Pons (tissue), 1 donor: ENCODE measurements around the gene RNF220.

Source experiments
- DNase-seq: peaks from one replicate; pipeline ENCODE4 v3.0.0-alpha.2; 2016; ENCODE audit warnings: low spot score

The RNF220 gene

DNA sequence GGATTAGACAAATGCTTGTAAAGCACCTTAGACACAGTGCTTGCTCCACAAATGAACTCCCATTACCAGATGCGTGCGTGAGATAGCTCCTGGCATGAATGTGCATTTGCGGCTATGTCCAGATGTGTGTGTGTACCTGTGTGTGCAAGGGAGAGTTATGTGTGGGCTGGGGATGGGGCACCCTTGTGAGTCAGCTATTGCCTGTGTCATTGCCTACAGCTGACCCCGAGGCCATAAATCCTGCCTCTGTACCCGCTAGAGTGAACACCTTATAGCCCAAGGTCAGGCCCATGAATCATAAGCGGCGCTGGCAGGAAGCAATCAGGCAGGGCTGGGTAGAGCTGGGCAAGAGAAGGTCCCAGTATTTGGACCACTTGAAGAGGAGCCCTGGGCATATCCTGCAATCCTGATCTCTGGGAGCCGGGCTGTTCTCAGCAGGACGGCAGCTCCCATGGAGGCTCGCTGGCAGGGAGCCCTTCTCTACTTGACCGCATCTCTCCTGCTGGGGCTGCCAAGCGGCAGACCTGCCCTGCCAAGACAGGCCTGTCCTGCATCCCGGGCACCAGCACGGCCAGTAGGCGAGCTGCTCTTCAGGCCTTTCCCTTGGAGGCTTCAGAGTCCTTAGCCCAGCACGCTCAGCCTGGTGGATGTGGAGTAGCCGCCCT, 182.9 kb downstream of the RNF220 start:
- peak; percentile 71 for DNase-seq

DNA sequence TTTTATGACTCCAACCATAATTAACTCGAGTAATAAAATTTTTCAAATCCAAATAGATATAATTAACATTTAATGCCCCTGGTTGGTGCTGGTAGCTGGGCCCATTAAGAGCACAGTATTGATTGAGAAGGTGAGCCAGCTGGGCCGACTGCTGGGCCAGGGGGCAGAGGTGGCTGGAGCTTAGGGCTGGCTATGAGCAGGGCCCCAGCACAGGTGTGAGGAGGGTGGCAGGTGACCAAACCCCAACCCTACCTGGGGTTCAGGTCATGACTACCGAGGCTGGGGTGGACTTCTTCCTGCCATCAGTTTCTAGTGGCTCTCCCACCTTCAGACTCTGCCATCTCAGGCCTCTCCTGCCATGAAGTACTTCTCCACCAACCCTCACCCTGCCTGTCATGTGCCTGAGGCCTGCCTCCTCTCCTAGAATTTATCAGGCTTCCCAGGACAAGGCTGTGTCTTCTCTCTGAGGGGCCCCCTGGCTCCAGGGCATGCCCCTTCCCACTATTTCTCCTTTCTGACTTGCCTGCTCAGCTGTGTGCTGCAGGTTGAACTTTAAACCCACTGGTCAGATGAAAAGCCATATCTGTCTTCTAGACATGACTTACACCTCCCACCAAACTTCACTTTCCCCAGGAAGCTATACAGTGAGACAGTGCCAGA, 183.6 kb downstream of the RNF220 start:
- no peak for DNase-seq

DNA sequence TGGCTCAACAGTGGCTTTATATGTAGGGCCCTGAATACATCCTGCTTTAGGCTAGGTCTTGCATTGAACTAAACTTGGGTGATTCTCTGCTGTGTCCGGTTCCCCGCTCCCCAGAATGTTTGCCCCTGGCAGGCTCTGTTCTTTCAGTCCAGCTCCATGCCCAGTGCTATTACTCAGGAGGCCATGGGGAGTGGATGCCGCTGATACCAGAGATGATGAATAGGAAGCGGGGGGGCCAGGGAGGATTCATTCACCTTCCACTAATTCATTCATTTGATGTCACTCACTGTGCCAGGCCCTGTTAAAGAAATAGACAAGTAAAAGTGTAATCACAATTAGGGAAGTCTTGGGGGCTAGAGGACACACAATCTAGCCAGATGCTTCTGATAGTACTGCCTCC, 185.4 kb downstream of the RNF220 start:
- no peak for DNase-seq

DNA sequence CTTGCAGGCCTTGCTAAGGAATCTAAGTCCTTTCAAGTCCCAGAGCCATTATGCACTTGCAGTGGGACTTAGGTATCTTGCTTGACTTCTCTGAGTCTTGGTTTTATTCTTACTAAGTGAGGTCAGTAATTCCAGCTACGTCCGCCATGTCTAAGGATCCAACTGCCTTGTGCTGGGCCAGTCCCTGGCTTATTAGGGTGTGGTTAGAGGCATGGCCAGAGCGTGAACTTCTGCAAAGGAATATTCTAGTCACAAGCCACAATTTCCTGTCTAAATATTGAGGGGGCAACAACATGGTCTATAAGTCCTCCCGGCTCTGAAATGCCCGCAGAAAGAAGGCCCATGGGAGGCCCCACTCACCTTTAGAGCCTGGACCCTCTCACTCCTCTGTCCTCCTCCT, 186.3 kb downstream of the RNF220 start:
- no peak for DNase-seq

- DNase-seq: peak; percentile 98
Measured at GRCh38 chr1:44592208-44593145, 187.4 kb downstream of the RNF220 start.

DNA sequence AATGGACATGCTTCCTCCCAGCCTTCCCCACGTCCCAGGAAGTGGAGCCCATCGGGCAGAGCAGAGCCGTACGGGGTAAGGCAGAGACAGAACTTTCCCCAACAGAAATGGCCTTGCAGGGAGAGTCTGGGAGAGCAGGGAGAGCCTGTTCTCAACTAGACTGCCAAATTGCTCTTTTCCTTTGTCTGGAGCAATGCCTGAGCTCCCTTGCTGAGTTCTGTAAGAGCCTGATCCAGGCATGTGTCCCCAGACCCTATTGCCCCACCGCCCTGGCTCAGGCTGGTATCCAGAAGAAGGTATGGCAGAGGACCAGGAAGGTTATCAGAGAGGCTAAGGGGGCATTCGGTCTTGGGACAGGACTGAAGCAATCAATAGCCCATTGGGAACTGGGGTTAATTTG, 189.3 kb downstream of the RNF220 start:
- no peak for DNase-seq

DNA sequence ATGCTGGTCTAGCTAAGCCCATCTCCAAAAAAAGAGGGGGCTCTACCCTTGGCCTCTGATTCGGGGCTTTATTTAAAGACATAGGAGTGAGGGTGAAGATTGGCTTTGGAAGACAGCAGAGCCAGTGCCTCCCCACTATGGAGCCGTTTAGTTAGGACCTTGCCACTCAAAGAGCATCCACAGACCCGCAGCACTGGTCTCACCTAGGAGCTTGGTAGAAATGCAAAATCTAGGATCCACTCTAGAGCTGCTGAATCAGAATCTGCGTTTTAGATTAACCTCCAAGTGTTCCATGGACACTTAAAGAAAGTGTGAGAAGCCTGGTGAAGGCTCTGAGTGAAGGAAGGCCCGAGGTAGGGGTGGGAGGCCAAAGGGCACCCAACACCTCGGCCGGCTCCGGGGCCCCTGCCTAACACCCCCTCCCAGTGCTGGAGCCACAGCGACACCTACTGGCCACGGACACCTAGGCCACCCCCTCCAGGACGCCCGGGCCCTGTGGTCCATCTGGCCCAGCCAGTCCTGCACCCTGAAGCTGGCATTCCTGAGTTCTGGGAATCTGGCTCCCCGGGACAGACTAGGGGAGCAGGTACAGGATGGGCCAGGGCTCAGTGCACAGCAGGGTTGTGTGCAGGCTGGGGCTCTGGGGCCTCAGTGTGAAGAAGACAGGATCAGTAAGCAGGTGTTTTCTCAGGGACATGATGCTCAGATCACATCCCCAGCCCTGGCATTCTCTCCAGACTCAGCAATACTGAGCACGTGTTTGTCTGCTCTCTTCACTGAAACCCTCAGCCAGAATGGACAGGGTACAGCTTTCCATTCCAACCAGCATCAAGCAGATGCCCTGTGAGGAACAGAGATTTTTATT, 190.0 kb downstream of the RNF220 start:
- peak; percentile 78 for DNase-seq

DNA sequence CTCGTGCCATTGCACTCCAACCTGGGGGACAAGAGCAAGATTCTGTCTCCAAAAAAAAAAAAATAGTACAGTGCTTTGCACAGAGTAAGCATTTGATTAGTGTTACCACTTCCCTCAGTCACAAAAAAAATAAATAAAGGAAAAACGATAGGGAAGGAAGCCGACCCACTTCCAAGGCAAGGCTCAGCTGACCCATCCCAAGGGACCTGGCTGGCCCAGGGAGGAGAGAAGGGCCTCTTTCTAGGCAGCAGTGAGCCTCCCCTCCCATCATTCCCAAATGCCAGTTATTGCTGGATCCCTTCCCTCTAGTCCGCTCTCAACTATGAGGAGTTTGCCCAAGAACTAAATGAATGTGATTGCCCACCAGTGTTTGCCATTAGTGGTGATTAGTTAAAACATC, 191.5 kb downstream of the RNF220 start:
- no peak for DNase-seq

GRCh38 chr1:44598167-44598566, 193.1 kb downstream of the RNF220 start:
- DNase-seq: no peak

DNA sequence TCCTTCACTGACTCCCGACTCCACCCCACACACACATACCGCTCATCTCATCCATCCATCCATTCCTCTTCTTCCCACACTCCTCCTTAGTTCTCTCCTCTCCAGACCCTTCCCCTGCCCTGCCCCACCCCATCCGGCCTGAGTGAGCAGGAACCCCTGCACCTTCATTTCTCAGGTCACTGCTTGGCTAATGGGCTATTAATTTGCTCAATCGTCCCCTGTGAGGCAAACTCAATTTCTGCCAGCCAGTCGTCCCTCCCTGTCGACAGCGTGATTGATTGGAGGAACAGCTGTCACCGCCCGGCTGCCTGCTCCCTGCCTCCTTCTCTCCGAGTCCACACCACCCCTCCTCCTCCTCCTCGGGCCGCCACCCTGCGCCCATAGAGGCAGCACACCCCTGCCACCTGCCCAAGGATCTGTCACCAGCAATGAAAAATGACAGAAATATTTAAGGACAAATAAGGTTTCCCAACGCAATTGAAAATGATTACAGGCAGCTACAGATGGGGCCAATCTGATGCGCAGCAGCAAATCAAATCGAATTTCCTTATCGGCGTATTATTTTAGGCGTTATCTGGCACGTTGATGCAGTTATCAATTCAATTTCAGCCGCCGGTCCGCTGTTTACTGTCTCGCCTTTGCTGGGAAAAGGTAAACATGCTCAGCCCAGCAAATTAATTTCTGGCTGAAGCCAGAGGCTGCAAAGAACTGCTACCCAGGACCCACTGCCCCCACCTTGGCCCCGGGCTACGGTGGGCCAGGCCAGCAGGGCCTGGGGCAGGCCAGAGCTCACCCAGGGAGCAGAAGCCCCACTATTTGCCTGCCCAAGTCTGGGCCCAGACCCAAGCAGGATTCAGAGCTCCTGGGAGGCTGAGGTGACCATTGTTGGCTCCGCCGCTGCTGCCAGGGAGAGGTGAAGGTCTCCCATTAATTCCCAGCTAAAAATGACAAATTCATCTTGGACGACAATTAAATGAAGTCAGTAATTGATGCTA, 197.9 kb downstream of the RNF220 start:
- DNase-seq: peak; percentile 42

DNA sequence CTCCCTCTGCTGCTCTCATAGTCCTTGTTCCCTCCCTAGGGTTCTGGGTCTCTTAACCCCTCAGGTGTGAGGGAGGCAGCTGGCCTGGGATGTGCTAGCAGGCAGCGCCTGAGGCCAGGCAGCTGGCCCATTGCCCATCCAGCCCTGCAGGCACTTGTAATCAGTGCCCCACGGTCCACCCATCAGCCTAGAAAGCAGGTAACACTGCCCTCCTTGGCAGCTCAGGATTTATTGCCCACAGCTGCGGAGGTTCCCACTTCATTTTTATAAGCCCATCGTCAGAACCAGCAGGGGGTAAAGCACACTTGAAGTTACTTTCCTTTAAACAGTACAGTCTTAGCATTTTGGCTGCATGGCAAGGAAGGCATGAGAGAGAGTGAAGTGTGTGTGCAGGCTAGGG, 198.7 kb downstream of the RNF220 start:
- no peak for DNase-seq

- DNase-seq: no peak
Measured at GRCh38 chr1:44604157-44604955, 199.3 kb downstream of the RNF220 start.

- no peak for DNase-seq
Measured at GRCh38 chr1:44605914-44606615, 201.0 kb downstream of the RNF220 start.

GRCh38 chr1:44606701-44607281, 201.7 kb downstream of the RNF220 start:
- DNase-seq: no peak

DNA sequence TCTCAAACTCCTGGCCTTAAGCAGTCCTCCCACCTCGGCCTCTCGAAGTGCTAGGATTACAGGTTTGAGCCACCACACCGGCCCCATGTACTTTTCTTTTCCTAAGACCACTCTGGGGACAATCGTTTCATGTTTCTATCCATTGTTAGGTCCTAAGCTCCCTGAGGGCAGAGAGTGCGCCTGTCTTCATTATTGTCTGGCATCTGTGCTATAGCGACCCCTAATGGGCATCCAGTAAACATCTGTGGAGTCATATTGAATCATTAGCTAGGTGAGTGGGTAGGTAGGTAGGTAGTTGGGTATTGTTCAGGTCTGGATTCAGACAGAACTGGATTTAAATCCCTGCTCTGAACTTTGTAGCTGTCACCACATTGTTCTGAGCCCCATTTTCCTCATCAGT, 203.1 kb downstream of the RNF220 start:
- DNase-seq: no peak

- DNase-seq: no peak
Measured at GRCh38 chr1:44609412-44609767, 204.3 kb downstream of the RNF220 start.

GRCh38 chr1:44609768-44610526, 204.9 kb downstream of the RNF220 start:
- no peak for DNase-seq

GRCh38 chr1:44610527-44611148, 205.6 kb downstream of the RNF220 start:
- no peak for DNase-seq
